ENCODE measurements around the gene HOXB6.

GRCh38 chr17:48598736-48599135 is 6.0 kb downstream of the HOXB6 start:
- TF ChIP-seq CTCF (conservative IDR thresholded peaks at IDR 0.05; ENCODE audit: low read depth, low read length) (no peak), EZH2 (IDR thresholded peaks at IDR 0.05; ENCODE audit: borderline replicate concordance, low read depth, low read length, poor library complexity, severe bottlenecking) (no peak)
